ENCODE measurements around the gene PRXL2B.
"Not testable (repeated sequence)": the region's sequence is repeated elsewhere in the genome, so short reads cannot be mapped to it uniquely, and the experiment has no call there.

PRXL2B gene

GRCh38 chr1:2586154-2587070 lies at the start of gene PRXL2B:
Gene PRXL2B, plus strand, starts transcription at chr1:2586777. Its CDS starts 109 bp downstream, at chr1:2586886.
- peak; percentile 96 for DNase-seq (ENCODE audit: low spot score)

- DNase-seq (ENCODE audit: low spot score), result no peak
These were observed 48.8 kb upstream of the PRXL2B start for GRCh38 chr1:2537784-2538115.

- DNase-seq (ENCODE audit: low spot score), result no peak
These were observed 48.2 kb upstream of the PRXL2B start for GRCh38 chr1:2538376-2538775.

- DNase-seq (ENCODE audit: low spot score), result no peak
These were observed 47.7 kb upstream of the PRXL2B start for GRCh38 chr1:2538872-2539271.

- peak; percentile 32 for DNase-seq (ENCODE audit: low spot score)
These were observed 47.2 kb upstream of the PRXL2B start for GRCh38 chr1:2539312-2539907.

GRCh38 chr1:2540816-2541492 lies 45.6 kb upstream of the PRXL2B start:
- no peak for DNase-seq (ENCODE audit: low spot score)

- DNase-seq (ENCODE audit: low spot score), result no peak
These were observed 44.8 kb upstream of the PRXL2B start for GRCh38 chr1:2541619-2542245.

- DNase-seq (ENCODE audit: low spot score), result no peak
These were observed 44.2 kb upstream of the PRXL2B start for GRCh38 chr1:2542246-2542915.

GRCh38 chr1:2543543-2544092 lies 43.0 kb upstream of the PRXL2B start:
- DNase-seq (ENCODE audit: low spot score), result peak; percentile 23

GRCh38 chr1:2544093-2544874 lies 42.3 kb upstream of the PRXL2B start:
- no peak for DNase-seq (ENCODE audit: low spot score)

GRCh38 chr1:2544875-2545640 lies 41.5 kb upstream of the PRXL2B start:
- DNase-seq (ENCODE audit: low spot score), result no peak

- DNase-seq (ENCODE audit: low spot score), result peak; percentile 92
These were observed 40.6 kb upstream of the PRXL2B start for GRCh38 chr1:2545754-2546514.

- peak; percentile 89 for DNase-seq (ENCODE audit: low spot score)
These were observed 39.9 kb upstream of the PRXL2B start for GRCh38 chr1:2546515-2547209.

- peak; percentile 45 for DNase-seq (ENCODE audit: low spot score)
These were observed 39.1 kb upstream of the PRXL2B start for GRCh38 chr1:2547210-2548067.

GRCh38 chr1:2548068-2548589 lies 38.4 kb upstream of the PRXL2B start:
- peak; percentile 88 for DNase-seq (ENCODE audit: low spot score)

- DNase-seq (ENCODE audit: low spot score), result not testable (repeated sequence)
These were observed 37.1 kb upstream of the PRXL2B start for GRCh38 chr1:2549367-2550029.

Data from CD4-positive, alpha-beta T cell treated with Interleukin-15 for 4 hours (primary cell).